HEK293T (cell line): ENCODE results near the gene ERMN.

Experiments
- CTCF ChIA-PET: fragments of 350-600 bp; formaldehyde crosslinking; extraction: SDS; loops from one replicate; lab custom pipeline; 2021; ENCODE audit warnings: antibody characterized with exemption, inconsistent platforms; lab: Yijun Ruan, JAX
- POLR2A ChIA-PET: fragments of 350-600 bp; formaldehyde crosslinking; extraction: SDS; loops from one replicate; lab custom pipeline; 2020; ENCODE audit warnings: antibody characterized with exemption, inconsistent platforms; lab: Yijun Ruan, JAX
- DNase-seq: peaks from one replicate; pipeline ENCODE4 v3.0.0; 2012; ENCODE audit warnings: mixed read lengths; ENCODE audit errors: extremely low spot score
- ARNT ChIP-seq: fragments of 450-650 bp; IDR thresholded peaks from 2 replicates; pipeline ENCODE4 v1.6.1; 2017; ENCODE audit warnings: mild to moderate bottlenecking
- BHLHE40 ChIP-seq: fragments of 450-650 bp; IDR thresholded peaks from 2 replicates; pipeline ENCODE4 v1.6.1; 2016; ENCODE audit warnings: mild to moderate bottlenecking, moderate library complexity, borderline replicate concordance
- CTBP1 ChIP-seq: fragments of 450-650 bp; IDR thresholded peaks from 2 replicates; pipeline ENCODE4 v1.6.1; 2016; ENCODE audit warnings: borderline replicate concordance
- ELF4 ChIP-seq: fragments of 450-650 bp; IDR thresholded peaks from 2 replicates; pipeline ENCODE4 v1.6.1; 2017; ENCODE audit warnings: antibody characterized with exemption
- FOXA1 ChIP-seq: fragments of 450-650 bp; IDR thresholded peaks from 2 replicates; pipeline ENCODE4 v1.6.1; 2016; ENCODE audit warnings: mild to moderate bottlenecking
- FOXK2 ChIP-seq: fragments of 450-650 bp; IDR thresholded peaks from 2 replicates; pipeline ENCODE4 v1.6.1; 2016; ENCODE audit warnings: mild to moderate bottlenecking
- FOXM1 ChIP-seq: fragments of 450-650 bp; IDR thresholded peaks from 2 replicates; pipeline ENCODE4 v1.6.1; 2017; ENCODE audit warnings: mild to moderate bottlenecking, borderline replicate concordance
- HDGF ChIP-seq: fragments of 450-650 bp; IDR thresholded peaks from 2 replicates; pipeline ENCODE4 v1.6.1; 2017; ENCODE audit warnings: antibody characterized with exemption, borderline replicate concordance
- L3MBTL2 ChIP-seq: fragments of 450-650 bp; conservative IDR thresholded peaks from 2 replicates; pipeline ENCODE4 v1.6.1; 2016; ENCODE audit warnings: mild to moderate bottlenecking
- LEF1 ChIP-seq: fragments of 450-650 bp; IDR thresholded peaks from 2 replicates; pipeline ENCODE4 v1.6.1; 2017; ENCODE audit warnings: mild to moderate bottlenecking, borderline replicate concordance
- NFRKB ChIP-seq: fragments of 450-650 bp; IDR thresholded peaks from 2 replicates; pipeline ENCODE4 v1.6.1; 2016; ENCODE audit warnings: mild to moderate bottlenecking, moderate library complexity
- PKNOX1 ChIP-seq: fragments of 450-650 bp; IDR thresholded peaks from 2 replicates; pipeline ENCODE4 v1.6.1; 2016
- SP1 ChIP-seq: fragments of 450-650 bp; IDR thresholded peaks from 2 replicates; pipeline ENCODE4 v1.6.1; 2017
- SUZ12 ChIP-seq: fragments of 450-650 bp; IDR thresholded peaks from 2 replicates; pipeline ENCODE4 v1.6.1; 2016; ENCODE audit warnings: mild to moderate bottlenecking
- TARDBP ChIP-seq: fragments of 450-650 bp; IDR thresholded peaks from 2 replicates; pipeline ENCODE4 v1.6.1; 2016
- ZNF384 ChIP-seq: fragments of 450-650 bp; IDR thresholded peaks from 2 replicates; pipeline ENCODE4 v1.6.1; 2016

The ERMN gene

GRCh38 chr2:157324331-157324843 lies 1.2 kb downstream of the ERMN start:
- POLR2A ChIA-PET = no interaction called here
- TF ChIP-seq FOXM1 (no peak), LEF1 (no peak), TARDBP (no peak), SP1 (no peak), BHLHE40 (no peak), FOXK2 (no peak), HDGF (no peak), CTBP1 (no peak), ZNF384 (no peak), ELF4 (no peak), FOXA1 (no peak), SUZ12 (no peak), L3MBTL2 (no peak), ARNT (no peak), NFRKB (no peak)
- DNase-seq = no peak
- CTCF ChIA-PET = interaction anchor here (3.7 kb wide), 1 partner anchor 12 kb away, joined by 31 read pairs; no protein-coding TSS in a partner anchor

- TF ChIP-seq LEF1 (no peak), TARDBP (no peak), L3MBTL2 (no peak), BHLHE40 (no peak), SP1 (no peak), PKNOX1 (no peak), CTBP1 (no peak), FOXA1 (no peak), HDGF (no peak), ZNF384 (no peak)
- ChIA-PET CTCF (no interaction called here), POLR2A (no interaction called here)
- no peak for DNase-seq
Observed at GRCh38 chr2:157322432-157322831, 3.2 kb downstream of the ERMN start.

- CTCF ChIA-PET = interaction anchor here (1.0 kb wide), 1 partner anchor 15 kb away, joined by 3 read pairs; no protein-coding TSS in a partner anchor
- no peak for DNase-seq
- TF ChIP-seq LEF1 (no peak), SUZ12 (no peak), NFRKB (no peak), FOXA1 (no peak), FOXM1 (no peak), ELF4 (no peak), ARNT (no peak)
- POLR2A ChIA-PET = no interaction called here
Observed at GRCh38 chr2:157321466-157321865, 4.2 kb downstream of the ERMN start.

DNA sequence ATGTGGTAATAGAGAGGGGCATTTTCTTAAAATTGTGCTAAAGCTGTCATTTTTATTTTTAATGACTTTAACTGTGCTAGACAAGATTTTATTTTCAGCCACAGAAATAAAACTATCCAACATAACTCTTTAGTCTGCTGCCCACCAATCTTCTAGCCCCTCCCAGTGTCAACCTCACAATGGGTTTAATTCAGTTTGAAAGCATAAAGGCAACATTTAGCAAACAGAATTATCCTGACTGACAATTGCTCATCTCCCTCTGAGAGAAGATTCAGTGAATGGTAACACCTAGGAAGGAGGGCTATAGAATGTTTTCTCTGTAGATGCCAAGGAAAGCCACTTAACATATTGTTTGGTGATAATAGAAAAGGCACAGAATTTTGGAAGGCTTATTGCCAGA lies 5.2 kb downstream of the ERMN start:
- no peak for DNase-seq
- CTCF ChIA-PET = interaction anchor here (1.0 kb wide), 1 partner anchor 16 kb away, joined by 3 read pairs; no protein-coding TSS in a partner anchor
- TF ChIP-seq LEF1 = no peak
- no peak for TF ChIP-seq TARDBP
- no peak for TF ChIP-seq L3MBTL2
- TF ChIP-seq ELF4 = no peak
- no peak for TF ChIP-seq SP1
- TF ChIP-seq ARNT = no peak
- no peak for TF ChIP-seq NFRKB

DNA sequence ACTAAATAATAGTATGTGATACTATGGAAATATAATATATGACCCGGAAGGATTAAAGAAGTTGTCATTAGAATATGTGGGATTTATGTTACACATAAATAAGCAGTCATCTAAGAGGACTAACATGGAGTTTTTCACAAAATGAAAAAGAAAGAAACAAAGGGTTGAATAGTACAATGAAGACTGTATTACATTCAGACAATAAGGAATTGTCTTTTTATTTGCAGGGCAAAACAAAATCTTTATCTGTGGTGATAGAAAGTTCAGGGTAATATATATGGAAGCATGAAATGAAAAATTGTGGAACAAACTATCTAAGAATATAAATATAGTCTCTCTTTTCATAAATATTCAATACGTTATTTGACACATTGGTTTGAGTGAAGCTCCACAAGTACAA lies 5.8 kb downstream of the ERMN start:
- TF ChIP-seq CTBP1 (no peak), FOXA1 (no peak), SP1 (no peak), SUZ12 (no peak), ZNF384 (no peak), ARNT (no peak), BHLHE40 (no peak), LEF1 (no peak), HDGF (no peak), TARDBP (no peak), FOXM1 (no peak), PKNOX1 (no peak), ELF4 (no peak), FOXK2 (no peak), L3MBTL2 (no peak), NFRKB (no peak)
- ChIA-PET POLR2A (no interaction called here), CTCF (no interaction called here)
- DNase-seq = no peak

More for the DNA sequence above, 5.2 kb downstream of the ERMN start:
- POLR2A ChIA-PET = no interaction called here

GRCh38 chr2:157318884-157319283 lies 6.7 kb downstream of the ERMN start:
- POLR2A ChIA-PET = no interaction called here
- no peak for DNase-seq
- TF ChIP-seq L3MBTL2 (no peak), ZNF384 (no peak), SP1 (no peak), NFRKB (no peak), HDGF (no peak), BHLHE40 (no peak), FOXK2 (no peak), PKNOX1 (no peak), ARNT (no peak), CTBP1 (no peak)
- CTCF ChIA-PET = interaction anchor here (1.0 to 1.2 kb wide), 2 partner anchors 9 to 17 kb away, joined by 3 to 4 read pairs; no protein-coding TSS in a partner anchor
